Calu3 (cell line): ENCODE results near the gene SLC25A33. TPM values are rescaled to one million over a fixed set of nuclear protein-coding genes. Genes with fewer than 3 reads are reported as not detected.
"Not testable (repeated sequence)": the region's sequence is repeated elsewhere in the genome, so short reads cannot be mapped to it uniquely, and the experiment has no call there.

Experiments used
- BruUV-seq: library from RNA; stranded (reverse); fragments of 400-500 nt; replicated peaks from 2 replicates; lab custom pipeline; 2021; lab: Mats Ljungman, UMichigan
- CTCF ChIA-PET: fragments of 300-600 bp; sonication (Branson Sonifier 250); formaldehyde crosslinking; loops from one replicate; lab custom pipeline; 2022; ENCODE audit warnings: antibody characterized with exemption; lab: Charles Lee
- DNase-seq: peaks from one replicate; pipeline ENCODE4 v3.0.0; 2022
- H3K27ac Mint-ChIP-seq: one replicate; pipeline ENCODE4 v1.8.0; 2022; ENCODE audit warnings: mixed read lengths; ENCODE audit not compliant: unreplicated experiment
- H3K27me3 Mint-ChIP-seq: one replicate; pipeline ENCODE4 v1.8.0; 2022; ENCODE audit warnings: mixed read lengths; ENCODE audit not compliant: unreplicated experiment
- H3K36me3 Mint-ChIP-seq: one replicate; pipeline ENCODE4 v1.8.0; 2022; ENCODE audit warnings: mild to moderate bottlenecking, moderate library complexity, mixed read lengths; ENCODE audit not compliant: insufficient read depth, unreplicated experiment
- H3K4me1 Mint-ChIP-seq: one replicate; pipeline ENCODE4 v1.8.0; 2022; ENCODE audit warnings: mild to moderate bottlenecking, low read depth, mixed read lengths; ENCODE audit not compliant: unreplicated experiment
- H3K4me3 Mint-ChIP-seq: one replicate; pipeline ENCODE4 v1.8.0; 2022; ENCODE audit warnings: mild to moderate bottlenecking, low read depth, moderate library complexity, mixed read lengths; ENCODE audit not compliant: unreplicated experiment
- H3K9me3 Mint-ChIP-seq: one replicate; pipeline ENCODE4 v1.8.0; 2022; ENCODE audit warnings: low read depth, mixed read lengths; ENCODE audit not compliant: unreplicated experiment
- CTCF ChIP-seq: fragments of 200-600 bp; IDR thresholded peaks from one replicate; pipeline ENCODE4 v1.8.0; 2022; ENCODE audit warnings: antibody characterized with exemption; ENCODE audit not compliant: unreplicated experiment
- intact Hi-C: fragments of 100-400 bp; cut with micrococcal nuclease; formaldehyde crosslinking; loops from one replicate; pipeline ENCODE4 v1.10.0; 2022; ENCODE audit not compliant: unreplicated experiment
- total RNA-seq: library from RNA; stranded (reverse); gene quantifications from 2 replicates; pipeline ENCODE4 v1.2.3, GENCODE V29; 2022

Gene SLC25A33
- total RNA-seq, 1 experiment from 2014 or later: 5.2 TPM

- intact Hi-C loops: no loop called here
- H3K4me3 Mint-ChIP-seq: no peak overlapping the region
- H3K27me3 Mint-ChIP-seq: no peaks in the 10 kb centered on the region
- no peak for DNase-seq
- no TSS peak for BruUV-seq
- no peaks in the 10 kb centered on the region for H3K4me1 Mint-ChIP-seq
- CTCF ChIA-PET: no interaction called here
- no peak for TF ChIP-seq CTCF
- no peaks in the 10 kb centered on the region for H3K9me3 Mint-ChIP-seq
- peaks cover 33% of the 10 kb centered on the region for H3K36me3 Mint-ChIP-seq
- no peak overlapping the region for H3K27ac Mint-ChIP-seq
These were observed 19.1 kb downstream of the SLC25A33 start for GRCh38 chr1:9558271-9558945.

DNA sequence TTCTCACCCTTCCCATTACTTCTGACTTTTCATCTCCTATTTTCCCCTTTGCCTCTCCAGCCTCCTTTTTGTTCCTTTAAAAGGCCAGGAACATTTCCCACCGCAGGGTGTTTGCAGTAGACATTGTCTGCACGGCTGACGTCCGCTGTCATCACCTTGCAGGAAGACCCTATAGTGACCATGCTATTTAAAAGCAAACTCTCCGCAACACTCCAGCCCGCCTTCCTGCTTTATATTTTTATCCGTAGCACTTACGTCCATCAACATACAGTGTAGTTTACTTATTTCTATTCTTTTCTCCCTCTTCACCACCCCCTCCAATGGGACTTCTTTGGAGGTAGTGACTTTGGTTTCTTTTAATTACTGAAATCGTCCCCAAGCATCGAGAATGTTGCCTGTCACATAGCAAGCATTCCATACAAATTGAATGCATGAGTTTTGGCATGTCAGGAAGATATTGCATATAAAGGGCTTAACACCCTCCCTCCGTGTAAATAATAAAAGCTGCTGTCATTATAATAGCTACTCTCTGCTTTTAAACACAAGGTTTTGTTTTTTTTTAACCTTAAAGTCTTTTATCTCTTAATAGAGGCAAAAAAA lies 19.8 kb downstream of the SLC25A33 start:
- BruUV-seq: no TSS peak
- TF ChIP-seq CTCF: no peak

DNA sequence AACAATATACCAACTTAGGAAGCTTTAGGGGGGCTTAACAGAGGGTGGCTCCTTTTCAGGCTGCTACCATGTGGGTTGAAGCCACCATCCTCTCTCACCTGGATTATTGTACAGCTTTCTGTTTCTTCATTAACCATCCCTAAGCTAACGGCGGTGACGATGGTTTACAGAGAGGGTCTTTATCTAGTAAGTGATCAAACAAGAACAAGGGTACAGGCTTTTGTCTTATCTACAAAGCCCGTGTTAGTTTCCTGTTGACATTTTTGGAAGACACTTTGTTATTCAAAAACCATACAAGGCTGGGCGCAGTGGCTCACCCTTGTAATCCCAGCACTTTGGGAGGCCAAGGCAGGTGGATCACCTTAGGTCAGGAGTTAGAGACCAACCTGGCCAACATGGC lies 20.4 kb downstream of the SLC25A33 start:
- Mint-ChIP-seq H3K4me3 (no peak overlapping the region), H3K27ac (no peak overlapping the region), H3K9me3 (no peaks in the 10 kb centered on the region), H3K27me3 (no peaks in the 10 kb centered on the region), H3K36me3 (peaks cover 32% of the 10 kb centered on the region), H3K4me1 (no peaks in the 10 kb centered on the region)
- intact Hi-C loops: no loop called here
- no peak for DNase-seq
- no TSS peak for BruUV-seq
- no peak for TF ChIP-seq CTCF
- CTCF ChIA-PET: interaction anchor here (0.6 kb wide), 1 partner anchor 42 kb away, joined by 3 read pairs; no protein-coding TSS in a partner anchor

More for the DNA sequence above, 19.8 kb downstream of the SLC25A33 start:
- H3K27ac Mint-ChIP-seq: no peak overlapping the region
- CTCF ChIA-PET: interaction anchor here (0.6 kb wide), 1 partner anchor 41 kb away, joined by 3 read pairs; no protein-coding TSS in a partner anchor
- H3K4me1 Mint-ChIP-seq: no peaks in the 10 kb centered on the region
- no peaks in the 10 kb centered on the region for H3K9me3 Mint-ChIP-seq
- H3K4me3 Mint-ChIP-seq: no peak overlapping the region
- no peak for DNase-seq
- peaks cover 30% of the 10 kb centered on the region for H3K36me3 Mint-ChIP-seq
- intact Hi-C loops: no loop called here
- H3K27me3 Mint-ChIP-seq: no peaks in the 10 kb centered on the region

- H3K27me3 Mint-ChIP-seq, H3K27ac Mint-ChIP-seq, H3K4me1 Mint-ChIP-seq, H3K4me3 Mint-ChIP-seq, H3K9me3 Mint-ChIP-seq, DNase-seq, CTCF ChIA-PET, intact Hi-C loops, BruUV-seq: not testable (repeated sequence)
- H3K36me3 Mint-ChIP-seq: peaks cover 33% of the 10 kb centered on the region
These were observed 20.8 kb downstream of the SLC25A33 start for GRCh38 chr1:9560090-9560489.

- H3K27ac Mint-ChIP-seq: no peak overlapping the region
- DNase-seq: no peak
These were observed 22.2 kb downstream of the SLC25A33 start for GRCh38 chr1:9561429-9561828.

More at GRCh38 chr1:9561429-9561828, 22.2 kb downstream of the SLC25A33 start:
- peaks cover 30% of the 10 kb centered on the region for H3K36me3 Mint-ChIP-seq
- no peaks in the 10 kb centered on the region for H3K27me3 Mint-ChIP-seq
- BruUV-seq: no TSS peak
- no peaks in the 10 kb centered on the region for H3K4me1 Mint-ChIP-seq
- CTCF ChIA-PET: no interaction called here
- TF ChIP-seq CTCF: no peak
- no peak overlapping the region for H3K4me3 Mint-ChIP-seq
- intact Hi-C loops: no loop called here
- H3K9me3 Mint-ChIP-seq: no peaks in the 10 kb centered on the region
